Mesenchymal stem cell (in vitro differentiated cells and primary cell): ENCODE data around the gene ACTMAP. TPM values are rescaled to one million over a fixed set of nuclear protein-coding genes. Genes with fewer than 3 reads are reported as not detected.
A peak's percentile ranks its signal among the peaks of the same experiment; 100 is the strongest.

Source experiments
- DNase-seq: peaks from one replicate; pipeline ENCODE4 v3.0.0-alpha.2; 2013
- H2AFZ ChIP-seq: one replicate; pipeline ENCODE4 v1.6.1; 2013; ENCODE audit warnings: low read depth, mild to moderate bottlenecking, control low read depth, inconsistent platforms, low read length, moderate library complexity
- H2AK5ac ChIP-seq: 2 replicates; pipeline ENCODE4 v1.6.1; 2013; ENCODE audit warnings: low read length, moderate library complexity, mild to moderate bottlenecking, inconsistent platforms; ENCODE audit not compliant: severe bottlenecking
- H2BK120ac ChIP-seq: one replicate; pipeline ENCODE4 v1.6.1; 2013; ENCODE audit warnings: low read depth, mild to moderate bottlenecking, inconsistent platforms, low read length, moderate library complexity
- H2BK12ac ChIP-seq, 2 experiments: one replicate each; pipeline ENCODE4 v1.6.1; 2013; ENCODE audit warnings: inconsistent platforms in 2 of 2, low read length in 2 of 2, mild to moderate bottlenecking in 2 of 2, moderate library complexity in 2 of 2, control low read depth in 1 of 2
- H2BK15ac ChIP-seq: one replicate; pipeline ENCODE4 v1.6.1; 2013; ENCODE audit warnings: mild to moderate bottlenecking, low read depth, inconsistent platforms; ENCODE audit not compliant: poor library complexity, severe bottlenecking
- H2BK5ac ChIP-seq: 2 replicates; pipeline ENCODE4 v1.6.1; 2013; ENCODE audit warnings: low read depth, mild to moderate bottlenecking, low read length, control low read depth, inconsistent platforms; ENCODE audit not compliant: poor library complexity, severe bottlenecking
- H3K14ac ChIP-seq, 2 experiments: one replicate each; pipeline ENCODE4 v1.6.1; 2013; ENCODE audit warnings: inconsistent platforms in 2 of 2, low read length in 2 of 2, control low read depth in 1 of 2, mild to moderate bottlenecking in 1 of 2, moderate library complexity in 1 of 2
- H3K18ac ChIP-seq, 2 experiments: one replicate each; pipeline ENCODE4 v1.6.1; 2013; ENCODE audit warnings: inconsistent platforms in 2 of 2, low read length in 2 of 2, control low read depth in 1 of 2, low read depth in 1 of 2, mild to moderate bottlenecking in 1 of 2
- H3K23ac ChIP-seq, 2 experiments: one replicate each; pipeline ENCODE4 v1.6.1; 2013; ENCODE audit warnings: inconsistent platforms in 2 of 2, low read length in 2 of 2, mild to moderate bottlenecking in 2 of 2, moderate library complexity in 2 of 2, control low read depth in 1 of 2
- H3K27ac ChIP-seq: 2 replicates; pipeline ENCODE4 v1.5.1; 2013; ENCODE audit warnings: mild to moderate bottlenecking, moderate library complexity, low read length, control low read depth, inconsistent platforms; ENCODE audit not compliant: poor library complexity, severe bottlenecking
- H3K27me3 ChIP-seq, 2 experiments: 2 replicates each; pipeline versions ENCODE4 v1.6.1 to v1.7.0; 2013; ENCODE audit warnings: low read length in 2 of 2, mild to moderate bottlenecking in 2 of 2, moderate library complexity in 2 of 2, control low read depth in 1 of 2, inconsistent platforms in 1 of 2; ENCODE audit not compliant: control insufficient read depth in 1 of 2, insufficient read depth in 1 of 2
- H3K36me3 ChIP-seq, 2 experiments: 2 replicates each; pipeline versions ENCODE4 v1.6.1 to v1.7.0; 2013; ENCODE audit warnings: low read length in 2 of 2, control low read depth in 1 of 2, inconsistent platforms in 1 of 2, low read depth in 1 of 2, mild to moderate bottlenecking in 1 of 2; ENCODE audit not compliant: insufficient read depth in 2 of 2, control insufficient read depth in 1 of 2
- H3K4ac ChIP-seq, 2 experiments: one replicate each; pipeline ENCODE4 v1.6.1; 2013; ENCODE audit warnings: inconsistent platforms in 2 of 2, low read length in 2 of 2, mild to moderate bottlenecking in 2 of 2, moderate library complexity in 2 of 2, control low read depth in 1 of 2, low read depth in 1 of 2
- H3K4me1 ChIP-seq: 2 replicates; pipeline ENCODE4 v1.6.1; 2013; ENCODE audit warnings: low read depth, low read length, control low read depth; ENCODE audit not compliant: control insufficient read depth, insufficient read depth
- H3K4me2 ChIP-seq: 2 replicates; pipeline ENCODE4 v1.6.1; 2013; ENCODE audit warnings: low read length, mild to moderate bottlenecking, inconsistent platforms; ENCODE audit not compliant: poor library complexity, severe bottlenecking
- H3K4me3 ChIP-seq, 2 experiments: 2 replicates each; pipeline versions ENCODE4 v1.5.1 to v1.7.0; 2013; ENCODE audit warnings: low read length in 2 of 2, mild to moderate bottlenecking in 2 of 2, control low read depth in 1 of 2, low read depth in 1 of 2; ENCODE audit not compliant: insufficient read depth in 1 of 2
- H3K79me1 ChIP-seq: replicated peaks from 2 replicates; pipeline ENCODE4 v1.6.1; 2013; ENCODE audit warnings: mild to moderate bottlenecking, control low read depth, low read length, inconsistent platforms; ENCODE audit not compliant: poor library complexity, severe bottlenecking
- H3K9ac ChIP-seq: 2 replicates; pipeline ENCODE4 v1.7.0; 2013; ENCODE audit warnings: mild to moderate bottlenecking, low read length, moderate library complexity
- H3K9me3 ChIP-seq: 2 replicates; pipeline ENCODE4 v1.7.0; 2013; ENCODE audit warnings: mild to moderate bottlenecking, low read length; ENCODE audit not compliant: control insufficient read depth
- H4K8ac ChIP-seq: one replicate; pipeline ENCODE4 v1.6.1; 2013; ENCODE audit warnings: inconsistent platforms, mild to moderate bottlenecking, low read length, moderate library complexity
- H4K91ac ChIP-seq: one replicate; pipeline ENCODE4 v1.6.1; 2013; ENCODE audit warnings: mild to moderate bottlenecking, low read length, inconsistent platforms
- WGBS: methylation state at CpG from one replicate; pipeline ENCODE4 v1.1.7; 2013; ENCODE audit warnings: mixed read lengths; 5-methylcytosine and 5-hydroxymethylcytosine counted together
- polyA plus RNA-seq, 2 experiments: library from polyadenylated mRNA; stranded (reverse); fragments of 200-250 nt; gene quantifications; one replicate each; pipeline ENCODE4 v1.2.3, GENCODE V29; 2013

Gene ACTMAP, protein sequence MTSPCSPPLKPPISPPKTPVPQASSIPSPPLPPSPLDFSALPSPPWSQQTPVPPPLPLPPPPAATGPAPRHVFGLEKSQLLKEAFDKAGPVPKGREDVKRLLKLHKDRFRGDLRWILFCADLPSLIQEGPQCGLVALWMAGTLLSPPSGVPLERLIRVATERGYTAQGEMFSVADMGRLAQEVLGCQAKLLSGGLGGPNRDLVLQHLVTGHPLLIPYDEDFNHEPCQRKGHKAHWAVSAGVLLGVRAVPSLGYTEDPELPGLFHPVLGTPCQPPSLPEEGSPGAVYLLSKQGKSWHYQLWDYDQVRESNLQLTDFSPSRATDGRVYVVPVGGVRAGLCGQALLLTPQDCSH
- 5.2 TPM for polyA plus RNA-seq (2013, experiment 1 of 2)
- 5.4 TPM for polyA plus RNA-seq (2013, experiment 2 of 2)

GRCh38 chr19:40750058-40750873, at the start of gene ACTMAP:
ACTMAP (minus strand) TSS chr19:40750477; CDS start chr19:40749803, 674 bp downstream.
- Histone ChIP-seq H4K8ac (peak within 1 kb of the TSS; percentile 99), H2AK5ac (peak within 1 kb of the TSS; percentile 100), H3K9me3 (no peaks in the 10 kb centered on the region), H2BK15ac (peak within 1 kb of the TSS; percentile 99), H2BK120ac (peak within 1 kb of the TSS; percentile 91), H3K4me2 (peak within 1 kb of the TSS; percentile 94), H3K4ac (peak within 1 kb of the TSS; percentile 89 to 99), H2AFZ (no peak within 1 kb of the TSS), H3K4me3 (peak within 1 kb of the TSS; percentile 84 to 94), H3K4me1 (peaks cover 35% of the 10 kb centered on the region), H3K23ac (no peak within 1 kb of the TSS), H3K27me3 (no peaks in the 10 kb centered on the region), H4K91ac (peak within 1 kb of the TSS; percentile 97), H3K36me3 (peaks cover 6 to 9% of the 10 kb centered on the region in 2 experiments), H3K27ac (peak within 1 kb of the TSS; percentile 92), H3K79me1 (peaks cover 22% of the 10 kb centered on the region), H3K18ac (peak within 1 kb of the TSS; percentile 94 to 96), H3K14ac (peak within 1 kb of the TSS in 1 of 2 experiments; percentile 86), H3K9ac (peak within 1 kb of the TSS; percentile 96), H2BK12ac (peak within 1 kb of the TSS; percentile 62 to 83), H2BK5ac (peak within 1 kb of the TSS; percentile 90)
- DNase-seq, result peak; percentile 100
- WGBS, result 2% methylated on average over 41 of the region's 43 CpGs

GRCh38 chr19:40799558-40800338, 49.5 kb upstream of the ACTMAP start:
- Histone ChIP-seq H3K23ac (peak overlapping the region in 1 of 2 experiments; percentile 78), H3K27me3 (no peaks in the 10 kb centered on the region), H3K9ac (peak overlapping the region; percentile 93), H2BK120ac (peak overlapping the region; percentile 95), H4K91ac (peak overlapping the region; percentile 92), H3K18ac (peak overlapping the region; percentile 86 to 93), H3K4me2 (peak overlapping the region; percentile 93), H2BK12ac (peak overlapping the region in 1 of 2 experiments; percentile 6), H3K9me3 (no peaks in the 10 kb centered on the region), H2BK5ac (peak overlapping the region; percentile 31), H4K8ac (peak overlapping the region; percentile 87), H3K27ac (peak overlapping the region; percentile 69), H3K79me1 (peaks cover 2% of the 10 kb centered on the region), H3K4ac (peak overlapping the region; percentile 86 to 96), H3K4me1 (peaks cover 46% of the 10 kb centered on the region), H3K14ac (peak overlapping the region; percentile 5 to 94), H2BK15ac (no peak overlapping the region), H2AK5ac (no peak overlapping the region), H2AFZ (no peak overlapping the region), H3K36me3 (peaks cover 44 to 54% of the 10 kb centered on the region in 2 experiments), H3K4me3 (peak overlapping the region; percentile 72 to 83)
- DNase-seq, result peak; percentile 37
- WGBS, result 3% methylated on average over 40 of the region's 40 CpGs

GRCh38 chr19:40798683-40799557, 48.6 kb upstream of the ACTMAP start, which contains the start of gene EGLN2:
EGLN2 (plus strand) TSS chr19:40799191; CDS start chr19:40800573, 1,382 bp downstream.
- Histone ChIP-seq H3K4me1 (peaks cover 41% of the 10 kb centered on the region), H3K9ac (peak within 1 kb of the TSS; percentile 93), H3K18ac (peak within 1 kb of the TSS; percentile 86 to 93), H2AFZ (no peak within 1 kb of the TSS), H3K9me3 (no peaks in the 10 kb centered on the region), H3K23ac (peak within 1 kb of the TSS in 1 of 2 experiments; percentile 78), H2BK120ac (peak within 1 kb of the TSS; percentile 95), H2BK12ac (peak within 1 kb of the TSS in 1 of 2 experiments; percentile 46), H4K91ac (peak within 1 kb of the TSS; percentile 92), H3K4ac (peak within 1 kb of the TSS; percentile 86 to 96), H3K4me3 (peak within 1 kb of the TSS; percentile 72 to 83), H3K14ac (peak within 1 kb of the TSS; percentile 5 to 94), H3K4me2 (peak within 1 kb of the TSS; percentile 93), H3K36me3 (peaks cover 35 to 46% of the 10 kb centered on the region in 2 experiments), H2BK5ac (peak within 1 kb of the TSS; percentile 78), H3K27me3 (no peaks in the 10 kb centered on the region), H2AK5ac (no peak within 1 kb of the TSS), H3K27ac (peak within 1 kb of the TSS; percentile 91), H4K8ac (peak within 1 kb of the TSS; percentile 87), H3K79me1 (peaks cover 2% of the 10 kb centered on the region), H2BK15ac (peak within 1 kb of the TSS; percentile 94)
- DNase-seq, result peak; percentile 100
- WGBS, result 0% methylated on average over 35 of the region's 110 CpGs
